ENCODE data around the gene HMCN1.

Gene HMCN1

DNA sequence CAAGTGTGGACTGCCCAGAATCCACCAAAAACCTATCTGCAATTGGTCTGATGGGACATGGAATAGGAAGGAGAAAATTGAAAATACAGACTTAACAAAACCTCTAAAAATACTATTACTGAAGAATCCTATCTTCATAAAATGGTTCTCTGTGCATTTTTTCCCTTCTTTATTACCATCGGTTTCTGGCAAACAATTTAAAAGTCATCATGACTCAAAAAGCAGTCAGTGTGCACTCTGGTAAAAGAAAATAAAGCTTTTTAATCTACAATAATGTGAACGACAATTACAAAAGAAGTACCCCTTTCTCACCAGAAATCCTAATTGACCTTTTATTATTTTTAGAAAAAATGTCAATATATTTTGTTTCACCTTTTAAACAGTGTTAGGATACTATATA, 454.5 kb downstream of the HMCN1 start:
- Histone ChIP-seq H2AFZ (ENCODE audit: low read depth) (no peak overlapping the region), H3K4me2 (no peak overlapping the region), H3K27ac (no peak overlapping the region), H3K79me2 (ENCODE audit: insufficient read depth, low read depth) (no peaks in the 10 kb centered on the region), H3K4me3 (IDR thresholded peaks at IDR 0.05; ENCODE audit: insufficient read depth, low read depth, low read length) (no peak overlapping the region), H3K27me3 (ENCODE audit: insufficient read depth, low read depth) (no peaks in the 10 kb centered on the region), H4K20me1 (ENCODE audit: insufficient read depth) (no peaks in the 10 kb centered on the region), H3K36me3 (ENCODE audit: insufficient read depth) (no peaks in the 10 kb centered on the region), H3K9ac (no peak overlapping the region), H3K4me1 (ENCODE audit: low read depth, poor library complexity, severe bottlenecking) (peaks cover 18% of the 10 kb centered on the region)
- TF ChIP-seq, protein P1, sequence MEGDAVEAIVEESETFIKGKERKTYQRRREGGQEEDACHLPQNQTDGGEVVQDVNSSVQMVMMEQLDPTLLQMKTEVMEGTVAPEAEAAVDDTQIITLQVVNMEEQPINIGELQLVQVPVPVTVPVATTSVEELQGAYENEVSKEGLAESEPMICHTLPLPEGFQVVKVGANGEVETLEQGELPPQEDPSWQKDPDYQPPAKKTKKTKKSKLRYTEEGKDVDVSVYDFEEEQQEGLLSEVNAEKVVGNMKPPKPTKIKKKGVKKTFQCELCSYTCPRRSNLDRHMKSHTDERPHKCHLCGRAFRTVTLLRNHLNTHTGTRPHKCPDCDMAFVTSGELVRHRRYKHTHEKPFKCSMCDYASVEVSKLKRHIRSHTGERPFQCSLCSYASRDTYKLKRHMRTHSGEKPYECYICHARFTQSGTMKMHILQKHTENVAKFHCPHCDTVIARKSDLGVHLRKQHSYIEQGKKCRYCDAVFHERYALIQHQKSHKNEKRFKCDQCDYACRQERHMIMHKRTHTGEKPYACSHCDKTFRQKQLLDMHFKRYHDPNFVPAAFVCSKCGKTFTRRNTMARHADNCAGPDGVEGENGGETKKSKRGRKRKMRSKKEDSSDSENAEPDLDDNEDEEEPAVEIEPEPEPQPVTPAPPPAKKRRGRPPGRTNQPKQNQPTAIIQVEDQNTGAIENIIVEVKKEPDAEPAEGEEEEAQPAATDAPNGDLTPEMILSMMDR (conservative IDR thresholded peaks at IDR 0.05; ENCODE audit: low read depth, low read length) = no peak

DNA sequence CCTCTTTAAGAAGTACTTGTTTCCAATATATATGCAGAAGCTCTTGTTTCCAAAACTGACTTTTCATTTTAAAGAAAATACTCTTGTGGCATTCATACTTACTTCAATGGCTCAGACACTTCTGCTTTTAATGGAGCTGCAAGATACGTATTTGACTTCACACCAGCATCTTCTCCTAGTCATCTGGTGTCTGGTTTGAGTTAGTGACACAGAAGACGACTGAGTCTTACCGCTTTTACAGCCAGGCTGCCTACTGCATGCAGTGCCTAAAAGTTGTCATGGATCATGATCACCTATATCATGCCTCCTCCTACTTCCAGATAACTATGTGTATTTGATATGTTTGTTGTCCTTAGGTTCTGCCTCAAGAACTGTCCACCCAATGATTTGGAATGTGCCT, 455.0 kb downstream of the HMCN1 start:
- no peaks in the 10 kb centered on the region for H4K20me1 ChIP-seq (ENCODE audit: insufficient read depth)
- H2AFZ ChIP-seq (ENCODE audit: low read depth) = no peak overlapping the region
- no peak overlapping the region for H3K4me2 ChIP-seq
- no peaks in the 10 kb centered on the region for H3K27me3 ChIP-seq (ENCODE audit: insufficient read depth, low read depth)
- no peaks in the 10 kb centered on the region for H3K79me2 ChIP-seq (ENCODE audit: insufficient read depth, low read depth)
- TF ChIP-seq, protein P1 (conservative IDR thresholded peaks at IDR 0.05; ENCODE audit: low read depth, low read length) = no peak
- H3K36me3 ChIP-seq (ENCODE audit: insufficient read depth) = no peaks in the 10 kb centered on the region
- H3K4me3 ChIP-seq (IDR thresholded peaks at IDR 0.05; ENCODE audit: insufficient read depth, low read depth, low read length) = no peak overlapping the region
- peaks cover 18% of the 10 kb centered on the region for H3K4me1 ChIP-seq (ENCODE audit: low read depth, poor library complexity, severe bottlenecking)
- H3K9ac ChIP-seq = no peak overlapping the region
- H3K27ac ChIP-seq = no peak overlapping the region

DNA sequence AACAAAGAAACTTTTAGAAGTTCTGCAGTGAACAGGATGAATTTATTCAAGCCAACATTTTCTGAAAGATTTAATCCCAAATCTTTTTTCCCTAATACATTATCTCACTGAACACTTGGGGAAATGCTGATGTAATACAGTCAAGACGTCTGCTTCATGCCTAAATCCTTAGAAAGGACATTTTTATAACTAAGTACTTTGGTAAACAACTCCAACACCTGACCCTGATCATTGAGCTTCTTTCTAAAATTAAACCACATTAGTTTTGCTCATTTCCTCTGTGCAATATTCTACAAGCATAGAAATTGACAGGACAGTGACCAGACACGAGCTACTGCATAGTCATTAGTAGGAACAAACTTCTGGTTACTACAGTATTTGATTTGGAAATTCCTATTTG, 457.3 kb downstream of the HMCN1 start:
- no peaks in the 10 kb centered on the region for H3K79me2 ChIP-seq (ENCODE audit: insufficient read depth, low read depth)
- no peaks in the 10 kb centered on the region for H3K27me3 ChIP-seq (ENCODE audit: insufficient read depth, low read depth)
- H3K36me3 ChIP-seq (ENCODE audit: insufficient read depth) = no peaks in the 10 kb centered on the region
- no peak overlapping the region for H3K4me3 ChIP-seq (IDR thresholded peaks at IDR 0.05; ENCODE audit: insufficient read depth, low read depth, low read length)
- TF ChIP-seq, protein P1 (conservative IDR thresholded peaks at IDR 0.05; ENCODE audit: low read depth, low read length) = no peak
- H2AFZ ChIP-seq (ENCODE audit: low read depth) = no peak overlapping the region
- H3K27ac ChIP-seq = no peak overlapping the region
- no peaks in the 10 kb centered on the region for H4K20me1 ChIP-seq (ENCODE audit: insufficient read depth)
- no peak overlapping the region for H3K4me2 ChIP-seq
- H3K4me1 ChIP-seq (ENCODE audit: low read depth, poor library complexity, severe bottlenecking) = peaks cover 23% of the 10 kb centered on the region
- no peak overlapping the region for H3K9ac ChIP-seq

DNA sequence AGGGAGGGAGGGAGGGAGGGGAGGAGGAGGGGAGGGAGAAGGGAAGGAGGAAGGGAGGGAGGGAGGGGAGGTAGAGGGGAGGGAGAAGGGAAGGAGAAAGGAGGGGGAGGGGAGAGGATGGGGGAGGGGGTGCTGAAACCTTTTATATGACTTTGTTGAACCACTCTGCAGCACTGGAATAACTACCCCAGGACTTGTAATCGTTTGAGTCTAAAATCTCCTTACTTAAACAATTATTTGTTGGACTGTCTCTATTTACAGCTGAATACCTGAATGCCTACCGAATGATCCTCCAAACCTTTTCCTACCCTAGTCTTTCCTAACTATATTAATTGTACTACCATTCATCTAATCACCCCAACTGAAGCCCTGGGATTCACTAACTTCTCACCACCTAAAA, 459.0 kb downstream of the HMCN1 start:
- Histone ChIP-seq H3K27me3 (ENCODE audit: insufficient read depth, low read depth) (no peaks in the 10 kb centered on the region), H3K4me1 (ENCODE audit: low read depth, poor library complexity, severe bottlenecking) (peaks cover 23% of the 10 kb centered on the region), H3K4me3 (IDR thresholded peaks at IDR 0.05; ENCODE audit: insufficient read depth, low read depth, low read length) (no peak overlapping the region), H4K20me1 (ENCODE audit: insufficient read depth) (no peaks in the 10 kb centered on the region), H3K36me3 (ENCODE audit: insufficient read depth) (no peaks in the 10 kb centered on the region), H3K4me2 (no peak overlapping the region), H3K9ac (no peak overlapping the region), H3K79me2 (ENCODE audit: insufficient read depth, low read depth) (no peaks in the 10 kb centered on the region), H3K27ac (no peak overlapping the region), H2AFZ (ENCODE audit: low read depth) (no peak overlapping the region)
- TF ChIP-seq, protein P1 (conservative IDR thresholded peaks at IDR 0.05; ENCODE audit: low read depth, low read length) = no peak

Data from KMS-11 (cell line).